GM12892 (cell line): ENCODE results near the gene IVNS1ABP.
"Not testable (repeated sequence)": the region's sequence is repeated elsewhere in the genome, so short reads cannot be mapped to it uniquely, and the experiment has no call there.

Experiments used
- POLR2A ChIP-seq: IDR thresholded peaks from 2 replicates; pipeline ENCODE4 v1.6.1; 2011; ENCODE audit warnings: low read depth, low read length, control low read depth
- POLR2AphosphoS5 ChIP-seq: IDR thresholded peaks from 2 replicates; pipeline ENCODE4 v1.6.1; 2011; ENCODE audit warnings: low read depth, low read length, control low read depth

DNA sequence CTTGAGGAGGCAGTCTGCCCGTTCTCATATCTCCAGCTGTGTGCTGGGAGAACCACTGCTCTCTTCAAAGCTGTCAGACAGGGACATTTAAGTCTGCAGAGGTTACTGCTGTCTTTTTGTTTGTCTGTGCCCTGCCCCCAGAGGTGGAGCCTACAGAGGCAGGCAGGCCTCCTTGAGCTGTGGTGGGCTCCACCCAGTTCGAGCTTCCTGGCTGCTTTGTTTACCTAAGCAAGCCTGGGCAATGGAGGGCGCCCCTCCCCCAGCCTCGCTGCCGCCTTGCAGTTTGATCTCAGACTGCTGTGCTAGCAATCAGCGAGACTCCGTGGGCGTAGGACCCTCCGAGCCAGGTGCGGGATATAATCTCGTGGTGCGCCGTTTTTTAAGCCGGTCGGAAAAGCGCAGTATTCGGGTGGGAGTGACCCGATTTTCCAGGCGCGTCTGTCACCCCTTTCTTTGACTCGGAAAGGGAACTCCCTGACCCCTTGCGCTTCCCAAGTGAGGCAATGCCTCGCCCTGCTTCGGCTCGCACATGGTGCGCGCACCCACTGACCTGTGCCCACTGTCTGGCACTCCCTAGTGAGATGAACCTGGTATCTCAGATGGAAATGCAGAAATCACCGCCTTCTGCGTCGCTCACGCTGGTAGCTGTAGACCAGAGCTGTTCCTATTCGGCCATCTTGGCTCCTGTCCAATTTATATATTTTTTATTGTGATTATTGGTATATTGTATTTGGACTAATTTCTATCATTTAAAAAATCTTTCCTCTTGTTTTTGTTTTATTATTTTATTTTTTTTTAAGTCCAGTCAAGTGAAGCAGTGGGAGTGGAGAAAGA is 59.7 kb downstream of the IVNS1ABP start:
- TF ChIP-seq POLR2AphosphoS5, POLR2A: not testable (repeated sequence)
